ENCODE measurements around the gene ZNF524. TPM values are rescaled to one million over a fixed set of nuclear protein-coding genes. Genes with fewer than 3 reads are reported as not detected.

The ZNF524 gene
- total RNA-seq, 1 donor from 2014 or later: 6.7 TPM

GRCh38 chr19:55553217-55554182 is 46.6 kb upstream of the ZNF524 start:
- Mint-ChIP-seq H3K9me3 (ENCODE audit: unreplicated experiment) (peaks cover 10% of the 10 kb centered on the region), H3K27ac (ENCODE audit: unreplicated experiment) (no peak overlapping the region), H3K4me3 (ENCODE audit: unreplicated experiment) (no peak overlapping the region), H3K27me3 (ENCODE audit: unreplicated experiment) (no peaks in the 10 kb centered on the region), H3K36me3 (ENCODE audit: unreplicated experiment) (no peaks in the 10 kb centered on the region), H3K4me1 (ENCODE audit: low read depth, unreplicated experiment) (peaks cover 10% of the 10 kb centered on the region)
- DNase-seq: no peak
- no peak for TF ChIP-seq CTCF (IDR thresholded peaks at IDR 0.05; ENCODE audit: partially characterized antibody, unreplicated experiment)

- TF ChIP-seq CTCF (IDR thresholded peaks at IDR 0.05; ENCODE audit: partially characterized antibody, unreplicated experiment): no peak
- peaks cover 10% of the 10 kb centered on the region for H3K9me3 Mint-ChIP-seq (ENCODE audit: unreplicated experiment)
- no peaks in the 10 kb centered on the region for H3K27me3 Mint-ChIP-seq (ENCODE audit: unreplicated experiment)
- H3K36me3 Mint-ChIP-seq (ENCODE audit: unreplicated experiment): no peaks in the 10 kb centered on the region
- H3K4me3 Mint-ChIP-seq (ENCODE audit: unreplicated experiment): no peak overlapping the region
- H3K27ac Mint-ChIP-seq (ENCODE audit: unreplicated experiment): no peak overlapping the region
- H3K4me1 Mint-ChIP-seq (ENCODE audit: low read depth, unreplicated experiment): peaks cover 9% of the 10 kb centered on the region
- DNase-seq: no peak
Observed at GRCh38 chr19:55554302-55554701, 45.8 kb upstream of the ZNF524 start.

DNA sequence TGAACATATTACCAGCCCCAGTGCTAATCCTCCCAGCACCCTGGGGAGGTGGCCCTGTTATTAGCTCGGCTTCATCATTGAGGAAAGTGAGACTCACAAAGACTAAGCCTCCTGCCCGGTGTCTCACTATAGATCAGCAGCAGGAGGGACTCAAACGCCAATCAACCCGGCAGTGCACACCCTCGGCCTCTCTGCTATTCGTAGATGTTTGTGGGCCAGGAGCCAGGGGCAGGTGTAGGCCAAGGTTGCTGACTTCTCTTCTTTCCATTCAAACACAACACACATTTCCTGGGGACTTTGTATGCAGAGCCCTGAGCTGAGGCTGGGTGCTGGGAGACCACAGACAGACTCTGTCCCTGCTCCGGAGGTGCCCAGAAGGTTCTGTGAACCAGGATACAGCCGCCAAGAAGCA is 45.3 kb upstream of the ZNF524 start:
- no peak for TF ChIP-seq CTCF (IDR thresholded peaks at IDR 0.05; ENCODE audit: partially characterized antibody, unreplicated experiment)
- Mint-ChIP-seq H3K36me3 (ENCODE audit: unreplicated experiment) (no peaks in the 10 kb centered on the region), H3K4me1 (ENCODE audit: low read depth, unreplicated experiment) (peaks cover 6% of the 10 kb centered on the region), H3K27ac (ENCODE audit: unreplicated experiment) (no peak overlapping the region), H3K9me3 (ENCODE audit: unreplicated experiment) (peaks cover 8% of the 10 kb centered on the region), H3K27me3 (ENCODE audit: unreplicated experiment) (peaks cover 2% of the 10 kb centered on the region), H3K4me3 (ENCODE audit: unreplicated experiment) (no peak overlapping the region)
- no peak for DNase-seq

DNA sequence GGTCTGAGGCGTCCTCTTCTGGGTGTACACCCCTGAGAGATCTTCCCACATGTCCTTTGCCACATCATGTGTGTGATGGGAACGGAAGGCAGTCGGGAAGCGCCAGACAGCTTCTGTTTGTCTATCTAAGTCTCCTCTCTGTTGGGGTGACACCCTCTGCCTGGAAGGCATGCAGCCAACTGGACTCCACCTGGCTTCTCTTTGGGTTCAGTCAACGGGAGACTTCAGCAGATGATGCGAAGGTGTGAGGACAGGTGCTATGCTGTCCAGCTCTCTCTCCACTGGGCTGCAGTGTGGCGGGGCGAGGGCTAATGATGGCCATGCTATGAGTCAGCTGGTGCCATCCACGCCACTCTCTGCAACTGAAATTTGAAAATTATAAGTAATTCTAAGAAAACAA is 40.4 kb upstream of the ZNF524 start:
- Mint-ChIP-seq H3K36me3 (ENCODE audit: unreplicated experiment) (no peaks in the 10 kb centered on the region), H3K27ac (ENCODE audit: unreplicated experiment) (no peak overlapping the region), H3K27me3 (ENCODE audit: unreplicated experiment) (peaks cover 3% of the 10 kb centered on the region), H3K9me3 (ENCODE audit: unreplicated experiment) (peaks cover 3% of the 10 kb centered on the region), H3K4me1 (ENCODE audit: low read depth, unreplicated experiment) (no peaks in the 10 kb centered on the region), H3K4me3 (ENCODE audit: unreplicated experiment) (no peak overlapping the region)
- no peak for DNase-seq
- TF ChIP-seq CTCF (IDR thresholded peaks at IDR 0.05; ENCODE audit: partially characterized antibody, unreplicated experiment): no peak

DNA sequence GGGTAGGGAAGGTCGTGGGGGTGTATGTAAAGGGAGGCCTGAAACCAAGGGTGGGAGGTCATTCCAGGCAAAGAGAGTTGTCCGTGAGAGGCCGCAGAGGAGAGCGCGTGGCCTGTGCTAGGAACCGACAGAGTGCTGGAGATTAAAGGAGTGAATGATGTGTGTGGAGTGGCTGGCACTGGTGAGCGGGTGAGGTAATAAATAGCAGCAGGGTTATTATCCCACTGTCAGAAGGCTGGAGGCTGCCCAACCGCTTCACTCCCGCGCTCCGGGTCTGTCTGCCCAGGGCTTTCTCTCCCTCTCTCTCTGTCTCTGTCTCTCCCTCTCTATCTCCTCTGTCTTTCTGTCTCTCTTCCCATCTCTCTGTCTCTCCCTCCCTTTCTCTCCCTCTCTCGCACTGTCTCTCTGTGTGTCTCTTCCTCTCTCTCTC is 36.8 kb upstream of the ZNF524 start:
- TF ChIP-seq CTCF (IDR thresholded peaks at IDR 0.05; ENCODE audit: partially characterized antibody, unreplicated experiment): no peak
- H3K27ac Mint-ChIP-seq (ENCODE audit: unreplicated experiment): no peak overlapping the region
- H3K9me3 Mint-ChIP-seq (ENCODE audit: unreplicated experiment): peaks cover 2% of the 10 kb centered on the region
- no peak overlapping the region for H3K4me3 Mint-ChIP-seq (ENCODE audit: unreplicated experiment)
- DNase-seq: no peak
- H3K27me3 Mint-ChIP-seq (ENCODE audit: unreplicated experiment): peaks cover 3% of the 10 kb centered on the region
- no peaks in the 10 kb centered on the region for H3K4me1 Mint-ChIP-seq (ENCODE audit: low read depth, unreplicated experiment)
- H3K36me3 Mint-ChIP-seq (ENCODE audit: unreplicated experiment): no peaks in the 10 kb centered on the region

Data from glutamatergic neuron (in vitro differentiated cells).